Mesothelial cell of epicardium (in vitro differentiated cells): ENCODE data around the gene GIGYF2. TPM values are rescaled to one million over a fixed set of nuclear protein-coding genes. Genes with fewer than 3 reads are reported as not detected.

ENCODE experiments used
- DNase-seq, 2 experiments: peaks; one replicate each; pipeline ENCODE4 v3.0.0; 2021; ENCODE audit warnings: low spot score in 2 of 2; ENCODE audit not compliant: unreplicated experiment in 2 of 2
- H3K27ac Mint-ChIP-seq: 2 replicates; pipeline ENCODE4 v1.8.0; 2021; ENCODE audit warnings: mixed read lengths
- H3K27me3 Mint-ChIP-seq: 2 replicates; pipeline ENCODE4 v1.8.0; 2021; ENCODE audit warnings: low read depth, mixed read lengths
- H3K36me3 Mint-ChIP-seq: 2 replicates; pipeline ENCODE4 v1.8.0; 2021; ENCODE audit warnings: mixed read lengths
- H3K4me1 Mint-ChIP-seq: 2 replicates; pipeline ENCODE4 v1.8.0; 2021; ENCODE audit warnings: mixed read lengths
- H3K4me3 Mint-ChIP-seq: 2 replicates; pipeline ENCODE4 v1.8.0; 2021; ENCODE audit warnings: mild to moderate bottlenecking, moderate library complexity, mixed read lengths
- H3K9me3 Mint-ChIP-seq: 2 replicates; pipeline ENCODE4 v1.8.0; 2021; ENCODE audit warnings: mixed read lengths
- total RNA-seq: library from RNA; stranded (reverse); gene quantifications from 3 replicates; pipeline ENCODE4 v1.2.1, GENCODE V29; 2021
- TF ChIP-seq, protein P1 (sequence below): fragments of 200-600 bp; sonication (generic); IDR thresholded peaks from one replicate; pipeline ENCODE4 v1.5.0; 2021; ENCODE audit warnings: antibody characterized with exemption; ENCODE audit not compliant: unreplicated experiment

Gene GIGYF2
- total RNA-seq, 1 donor from 2014 or later, result 78.8 TPM

DNA sequence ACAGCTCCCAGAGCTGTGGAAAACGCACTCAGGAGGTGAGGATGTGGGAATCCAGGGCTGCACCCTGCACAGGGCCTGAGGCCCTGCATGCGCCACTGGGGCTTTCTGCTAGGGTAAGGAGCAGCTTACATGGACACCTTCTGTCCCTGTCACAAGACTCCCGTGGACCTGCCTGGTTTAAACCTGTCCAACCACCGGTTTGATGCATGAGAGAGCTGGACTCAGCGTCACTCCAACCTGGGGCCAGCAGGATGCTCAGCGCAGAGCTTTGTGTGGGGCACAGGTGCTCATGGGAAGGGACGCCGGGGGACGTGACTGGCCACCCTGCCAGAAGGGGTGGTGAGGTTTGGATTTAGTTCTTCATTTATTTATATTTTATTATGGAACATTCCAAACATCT lies 197.1 kb downstream of the GIGYF2 start:
- no peak for DNase-seq
- Mint-ChIP-seq H3K27me3 (no peaks in the 10 kb centered on the region), H3K9me3 (no peaks in the 10 kb centered on the region), H3K36me3 (no peaks in the 10 kb centered on the region), H3K4me1 (peaks cover 16% of the 10 kb centered on the region), H3K27ac (no peak overlapping the region), H3K4me3 (no peak overlapping the region)
- TF ChIP-seq, protein P1, sequence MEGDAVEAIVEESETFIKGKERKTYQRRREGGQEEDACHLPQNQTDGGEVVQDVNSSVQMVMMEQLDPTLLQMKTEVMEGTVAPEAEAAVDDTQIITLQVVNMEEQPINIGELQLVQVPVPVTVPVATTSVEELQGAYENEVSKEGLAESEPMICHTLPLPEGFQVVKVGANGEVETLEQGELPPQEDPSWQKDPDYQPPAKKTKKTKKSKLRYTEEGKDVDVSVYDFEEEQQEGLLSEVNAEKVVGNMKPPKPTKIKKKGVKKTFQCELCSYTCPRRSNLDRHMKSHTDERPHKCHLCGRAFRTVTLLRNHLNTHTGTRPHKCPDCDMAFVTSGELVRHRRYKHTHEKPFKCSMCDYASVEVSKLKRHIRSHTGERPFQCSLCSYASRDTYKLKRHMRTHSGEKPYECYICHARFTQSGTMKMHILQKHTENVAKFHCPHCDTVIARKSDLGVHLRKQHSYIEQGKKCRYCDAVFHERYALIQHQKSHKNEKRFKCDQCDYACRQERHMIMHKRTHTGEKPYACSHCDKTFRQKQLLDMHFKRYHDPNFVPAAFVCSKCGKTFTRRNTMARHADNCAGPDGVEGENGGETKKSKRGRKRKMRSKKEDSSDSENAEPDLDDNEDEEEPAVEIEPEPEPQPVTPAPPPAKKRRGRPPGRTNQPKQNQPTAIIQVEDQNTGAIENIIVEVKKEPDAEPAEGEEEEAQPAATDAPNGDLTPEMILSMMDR, result no peak

DNA sequence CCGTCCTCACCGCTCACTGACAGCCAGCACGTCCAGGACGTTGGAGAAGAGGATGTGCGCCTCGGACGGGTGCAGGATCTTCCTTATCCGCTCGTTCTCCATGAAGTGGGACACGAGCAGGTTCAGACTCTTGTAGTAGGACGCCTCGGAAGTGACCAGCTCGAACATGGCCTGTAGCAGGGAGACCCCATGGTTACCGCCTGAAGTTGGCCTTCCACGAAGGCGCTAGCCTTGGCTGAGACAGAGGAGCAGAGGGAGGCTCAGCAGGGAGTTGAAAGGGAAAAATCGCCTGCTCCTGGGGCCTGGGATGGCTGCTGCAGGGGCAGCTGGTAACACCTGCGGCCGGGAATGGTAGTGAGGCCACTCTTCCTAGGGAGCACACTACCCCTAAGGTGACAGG lies 197.6 kb downstream of the GIGYF2 start:
- DNase-seq, result no peak
- Mint-ChIP-seq H3K27me3 (no peaks in the 10 kb centered on the region), H3K4me3 (no peak overlapping the region), H3K27ac (no peak overlapping the region), H3K36me3 (no peaks in the 10 kb centered on the region), H3K9me3 (no peaks in the 10 kb centered on the region), H3K4me1 (peaks cover 16% of the 10 kb centered on the region)
- TF ChIP-seq, protein P1, result no peak

DNA sequence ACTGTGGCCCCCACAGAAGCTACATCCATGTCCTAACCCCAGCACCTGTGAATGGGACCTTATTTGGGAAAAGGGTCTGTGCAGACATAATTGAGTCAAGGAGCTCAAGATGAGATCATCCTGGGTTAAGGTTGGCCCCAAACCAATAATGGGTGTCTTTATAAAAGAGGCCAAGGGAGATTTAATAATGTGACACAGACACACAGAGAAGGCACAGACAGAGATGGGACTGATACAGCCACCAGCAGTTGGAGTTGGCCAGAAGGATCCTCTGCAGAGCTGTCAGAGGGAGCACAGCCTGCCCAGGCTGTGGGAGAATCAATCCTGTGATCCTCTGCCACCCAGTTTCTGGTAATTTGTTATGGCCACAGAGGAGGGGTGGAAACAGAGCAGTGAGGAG lies 199.0 kb downstream of the GIGYF2 start:
- H3K4me3 Mint-ChIP-seq, result no peak overlapping the region
- no peak overlapping the region for H3K27ac Mint-ChIP-seq
- no peaks in the 10 kb centered on the region for H3K27me3 Mint-ChIP-seq
- H3K9me3 Mint-ChIP-seq, result no peaks in the 10 kb centered on the region
- no peaks in the 10 kb centered on the region for H3K36me3 Mint-ChIP-seq
- H3K4me1 Mint-ChIP-seq, result peaks cover 6% of the 10 kb centered on the region
- no peak for DNase-seq
- TF ChIP-seq, protein P1, result no peak

DNA sequence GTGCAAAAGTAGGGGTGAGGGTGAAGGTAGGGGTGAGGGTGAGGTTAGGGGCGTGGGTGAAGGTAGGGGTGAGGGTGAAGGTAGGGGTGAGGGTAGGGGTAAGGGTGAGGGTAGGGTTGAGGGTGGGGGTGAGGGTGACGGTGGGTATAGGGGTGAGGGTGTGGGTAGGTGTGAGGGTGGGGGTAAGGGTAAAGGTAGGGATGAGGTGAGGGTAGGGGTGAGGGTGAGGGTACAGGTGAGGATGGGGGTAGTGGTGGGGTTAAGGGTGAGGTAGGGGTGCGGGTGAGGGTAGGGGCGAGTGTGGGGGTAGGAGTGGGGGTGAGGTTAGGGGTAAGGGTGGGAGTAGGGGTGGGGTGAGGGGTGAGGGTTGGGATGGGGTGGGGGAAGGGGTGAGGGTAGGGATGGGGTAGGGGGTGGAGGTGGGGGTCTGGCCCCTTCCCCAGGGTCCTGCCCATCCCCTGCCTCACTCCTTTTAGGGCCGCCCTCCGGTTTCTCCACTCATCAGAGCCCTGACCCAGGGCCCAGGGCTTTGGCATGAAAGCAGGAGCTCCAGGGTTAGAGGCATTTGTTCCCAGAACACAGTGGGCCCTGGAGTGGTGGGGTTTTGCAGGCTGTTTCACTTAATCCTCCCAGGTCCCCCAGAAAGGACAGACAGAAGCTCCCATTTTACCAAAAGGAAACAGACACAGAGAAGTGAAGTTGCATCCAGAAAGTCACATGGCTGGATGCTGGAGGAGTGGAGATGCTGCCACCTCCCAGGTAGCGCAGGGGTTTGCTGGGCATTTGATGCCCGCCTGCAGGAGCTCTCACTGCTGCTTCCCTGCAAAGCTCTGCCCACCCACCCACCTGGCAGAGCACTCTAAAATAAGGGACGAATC lies 199.8 kb downstream of the GIGYF2 start:
- TF ChIP-seq, protein P1, result no peak
- Mint-ChIP-seq H3K4me1 (no peaks in the 10 kb centered on the region), H3K9me3 (no peaks in the 10 kb centered on the region), H3K27me3 (peaks cover 1% of the 10 kb centered on the region), H3K4me3 (no peak overlapping the region), H3K27ac (no peak overlapping the region), H3K36me3 (no peaks in the 10 kb centered on the region)
- DNase-seq, result no peak

DNA sequence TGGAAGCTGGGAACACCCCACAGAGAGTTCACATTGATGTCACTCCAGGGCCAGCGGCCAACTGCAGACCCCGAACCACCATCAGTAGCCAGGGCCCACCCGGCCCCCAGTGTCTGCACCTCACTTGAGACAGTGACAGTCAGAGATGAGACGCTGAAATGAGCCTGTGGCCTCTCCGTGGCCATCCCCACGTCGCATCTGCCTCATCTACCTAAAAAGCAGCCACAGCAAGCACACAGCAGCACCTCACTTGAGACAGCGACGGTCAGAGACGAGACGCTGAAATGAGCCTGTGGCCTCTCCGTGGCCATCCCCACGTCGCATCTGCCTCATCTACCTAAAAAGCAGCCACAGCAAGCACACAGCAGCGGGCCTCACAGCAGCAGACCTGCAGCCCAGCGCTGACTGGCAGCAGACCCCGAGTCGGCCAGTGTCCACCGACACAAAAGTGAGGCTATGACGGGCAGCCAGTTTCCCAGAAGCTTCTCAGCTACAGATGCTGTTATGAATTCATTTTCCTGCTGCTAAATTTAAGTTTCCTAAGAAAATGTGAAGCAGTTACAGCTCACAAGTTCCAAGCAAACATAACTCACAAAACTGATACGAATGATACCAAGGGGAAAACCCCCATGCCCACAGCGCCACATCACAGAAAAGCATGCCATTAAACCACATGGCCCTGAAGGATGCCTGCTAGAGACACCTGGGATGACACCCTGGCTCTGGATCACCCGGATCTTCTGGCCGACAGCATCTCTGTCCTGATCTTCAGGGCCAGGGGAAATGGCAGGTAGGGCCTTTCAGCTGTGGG lies 200.7 kb downstream of the GIGYF2 start:
- H3K4me3 Mint-ChIP-seq, result no peak overlapping the region
- H3K36me3 Mint-ChIP-seq, result no peaks in the 10 kb centered on the region
- TF ChIP-seq, protein P1, result no peak
- peaks cover 4% of the 10 kb centered on the region for H3K27me3 Mint-ChIP-seq
- DNase-seq, result no peak
- H3K9me3 Mint-ChIP-seq, result no peaks in the 10 kb centered on the region
- H3K4me1 Mint-ChIP-seq, result no peaks in the 10 kb centered on the region
- no peak overlapping the region for H3K27ac Mint-ChIP-seq
